HepG2 (cell line): ENCODE data around the gene YTHDF1. TPM values are rescaled to one million over a fixed set of nuclear protein-coding genes. Genes with fewer than 3 reads are reported as not detected.
A peak's percentile ranks its signal among the peaks of the same experiment; 100 is the strongest.

ENCODE experiments used
- CHD4 ChIP-seq: fragments of 200-600 bp; sonication (generic); IDR thresholded peaks from 2 replicates; pipeline ENCODE4 v1.7.0; 2017; ENCODE audit warnings: mild to moderate bottlenecking, low read length, borderline replicate concordance
- DNMT1 ChIP-seq: sonication (generic); formaldehyde crosslinking; IDR thresholded peaks from 2 replicates; pipeline ENCODE4 v1.5.1; 2020; ENCODE audit warnings: mild to moderate bottlenecking, missing genetic modification reagents
- GATAD2A ChIP-seq: IDR thresholded peaks from 2 replicates; pipeline ENCODE4 v1.6.1; 2016
- HOXA3 ChIP-seq: sonication (generic); formaldehyde crosslinking; IDR thresholded peaks from 2 replicates; pipeline ENCODE4 v1.5.0; 2020; ENCODE audit warnings: missing genetic modification reagents
- NAIF1 ChIP-seq: sonication (generic); formaldehyde crosslinking; IDR thresholded peaks from 2 replicates; pipeline ENCODE4 v1.5.0; 2020; ENCODE audit warnings: mild to moderate bottlenecking, missing genetic modification reagents, borderline replicate concordance
- NFE2L1 ChIP-seq: sonication (generic); formaldehyde crosslinking; IDR thresholded peaks from 2 replicates; pipeline ENCODE4 v1.4.0; 2020; ENCODE audit warnings: missing genetic modification reagents, mild to moderate bottlenecking, borderline replicate concordance
- NFIC ChIP-seq: IDR thresholded peaks from 2 replicates; pipeline ENCODE4 v1.6.1; 2012; ENCODE audit warnings: mild to moderate bottlenecking, low read length, inconsistent platforms
- NFYB ChIP-seq: sonication (generic); formaldehyde crosslinking; IDR thresholded peaks from 2 replicates; pipeline ENCODE4 v1.4.0; 2020; ENCODE audit warnings: missing genetic modification reagents
- NR0B2 ChIP-seq: sonication (generic); formaldehyde crosslinking; IDR thresholded peaks from 2 replicates; pipeline ENCODE4 v1.4.0; 2020; ENCODE audit warnings: mild to moderate bottlenecking, missing genetic modification reagents
- NR2C2 ChIP-seq: sonication (generic); formaldehyde crosslinking; IDR thresholded peaks from 2 replicates; pipeline ENCODE4 v1.4.0; 2020; ENCODE audit warnings: missing genetic modification reagents, mild to moderate bottlenecking, moderate library complexity, borderline replicate concordance
- RNF219 ChIP-seq: sonication (generic); formaldehyde crosslinking; IDR thresholded peaks from 2 replicates; pipeline ENCODE4 v1.5.0; 2020; ENCODE audit warnings: mild to moderate bottlenecking, missing genetic modification reagents
- RXRA ChIP-seq: sonication (generic); formaldehyde crosslinking; IDR thresholded peaks from 2 replicates; pipeline ENCODE4 v1.5.1; 2020; ENCODE audit warnings: missing genetic modification reagents
- SIX1 ChIP-seq: sonication (generic); formaldehyde crosslinking; IDR thresholded peaks from 2 replicates; pipeline ENCODE4 v1.4.0; 2020; ENCODE audit warnings: missing genetic modification reagents, borderline replicate concordance
- TARDBP ChIP-seq: sonication (generic); formaldehyde crosslinking; IDR thresholded peaks from 2 replicates; pipeline ENCODE4 v1.8.0; 2022; ENCODE audit warnings: mild to moderate bottlenecking, missing genetic modification reagents
- U2AF2 ChIP-seq: fragments of 200-400 bp; formaldehyde crosslinking; IDR thresholded peaks from 2 replicates; pipeline ENCODE4 v1.6.1; 2017; ENCODE audit warnings: low read depth, mild to moderate bottlenecking, low read length
- ZBTB46 ChIP-seq: sonication (generic); formaldehyde crosslinking; IDR thresholded peaks from 2 replicates; pipeline ENCODE4 v1.4.0; 2020; ENCODE audit warnings: mild to moderate bottlenecking, missing genetic modification reagents, borderline replicate concordance
- ZFP36 ChIP-seq: fragments of 150-350 bp; IDR thresholded peaks from 2 replicates; pipeline ENCODE4 v1.6.1; 2018; ENCODE audit warnings: borderline replicate concordance, low read length, low read depth; ENCODE audit not compliant: partially characterized antibody
- ZMYM4 ChIP-seq: sonication (generic); formaldehyde crosslinking; IDR thresholded peaks from 2 replicates; pipeline ENCODE4 v1.8.1; 2023; ENCODE audit warnings: mild to moderate bottlenecking, missing genetic modification reagents
- ZNF256 ChIP-seq: sonication (generic); formaldehyde crosslinking; conservative IDR thresholded peaks from 2 replicates; pipeline ENCODE4 v1.4.0; 2020; ENCODE audit warnings: missing genetic modification reagents
- ZNF282 ChIP-seq: fragments of 450-650 bp; IDR thresholded peaks from 2 replicates; pipeline ENCODE4 v1.6.1; 2018; ENCODE audit not compliant: partially characterized antibody
- ZNF362 ChIP-seq: sonication (generic); formaldehyde crosslinking; IDR thresholded peaks from 2 replicates; pipeline ENCODE4 v1.4.0; 2020; ENCODE audit warnings: missing genetic modification reagents, mild to moderate bottlenecking, borderline replicate concordance
- ZNF562 ChIP-seq: sonication (generic); formaldehyde crosslinking; IDR thresholded peaks from 2 replicates; pipeline ENCODE4 v1.8.0; 2022; ENCODE audit warnings: missing genetic modification reagents, borderline replicate concordance
- ZNF691 ChIP-seq: sonication (generic); formaldehyde crosslinking; IDR thresholded peaks from 2 replicates; pipeline ENCODE4 v1.4.0; 2020; ENCODE audit warnings: missing genetic modification reagents, low read depth, mild to moderate bottlenecking, borderline replicate concordance
- ZNF777 ChIP-seq: sonication (generic); formaldehyde crosslinking; IDR thresholded peaks from 2 replicates; pipeline ENCODE4 v1.4.0; 2020; ENCODE audit warnings: missing genetic modification reagents
- ZNF850 ChIP-seq: sonication (generic); formaldehyde crosslinking; conservative IDR thresholded peaks from 2 replicates; pipeline ENCODE4 v1.9.0; 2021; ENCODE audit warnings: mild to moderate bottlenecking, missing genetic modification reagents
- polyA plus RNA-seq, 8 experiments: library from polyadenylated mRNA; depleted of rRNA in 3 of 8; stranded (reverse) in 7 of 8; unstranded in 1 of 8; fragments of >200 nt; fragmentation: Illumina TruSeq in 4 of 8; extraction: Trizol in 4 of 8; gene quantifications; 2 replicates each; pipeline versions ENCODE4 v1.2.1 to v1.2.3, GENCODE V29; 2011 to 2016; ENCODE audit warnings: low read depth in 4 of 8, missing spikeins in 1 of 8, mixed read lengths in 1 of 8; ENCODE audit not compliant: insufficient read depth in 1 of 8
- total RNA-seq, 5 experiments: library from RNA; depleted of rRNA; stranded (reverse); fragments of >200 nt; fragmentation: Illumina TruSeq; extraction: Trizol; gene quantifications; 2 replicates each; pipeline ENCODE4 v1.2.3, GENCODE V29; 2016; ENCODE audit warnings: low read depth in 1 of 5

YTHDF1 gene
- total and polyA plus RNA-seq, 2 of the 13 experiments (the other 11 are each of a cell fraction or from before 2014, with no cell fraction given): 34.5 to 37.7 TPM

GRCh38 chr20:63241272-63241671 is 25.3 kb upstream of the YTHDF1 start (continued):
- no peak for TF ChIP-seq DNMT1 (CRISPR knock-in tag)
- no peak for TF ChIP-seq CHD4
- TF ChIP-seq GATAD2A (CRISPR knock-in tag): peak; percentile 39; the same call in 1 of the 2 replicates
- no peak for TF ChIP-seq ZNF282
- TF ChIP-seq NFE2L1 (CRISPR knock-in tag): no peak
- TF ChIP-seq TARDBP (CRISPR knock-in tag): no peak
- no peak for TF ChIP-seq NR0B2 (CRISPR knock-in tag)
- no peak for TF ChIP-seq ZNF362
- no peak for TF ChIP-seq NAIF1 (CRISPR knock-in tag)
- TF ChIP-seq NR2C2 (CRISPR knock-in tag): peak; percentile 51; the same call in 1 of the 2 replicates
- no peak for TF ChIP-seq ZBTB46 (CRISPR knock-in tag)
- no peak for TF ChIP-seq NFYB
- no peak for TF ChIP-seq ZMYM4 (CRISPR knock-in tag)
- no peak for TF ChIP-seq RNF219
- no peak for TF ChIP-seq ZNF850
- no peak for TF ChIP-seq ZNF256 (CRISPR knock-in tag)
- TF ChIP-seq ZNF562 (CRISPR knock-in tag): no peak
- no peak for TF ChIP-seq U2AF2
- no peak for TF ChIP-seq ZNF691 (CRISPR knock-in tag)
- no peak for TF ChIP-seq ZFP36
- TF ChIP-seq RXRA (CRISPR knock-in tag): peak; percentile 75
- TF ChIP-seq SIX1: no peak
- TF ChIP-seq NFIC: no peak
- no peak for TF ChIP-seq ZNF777 (CRISPR knock-in tag)
- no peak for TF ChIP-seq HOXA3
